ENCODE results near the gene PHF21A. TPM values are rescaled to one million over a fixed set of nuclear protein-coding genes. Genes with fewer than 3 reads are reported as not detected.
A peak's percentile ranks its signal among the peaks of the same experiment; 100 is the strongest.

PHF21A gene
- total RNA-seq, 2 donors from 2014 or later = 50.3 to 64.3 TPM

DNA sequence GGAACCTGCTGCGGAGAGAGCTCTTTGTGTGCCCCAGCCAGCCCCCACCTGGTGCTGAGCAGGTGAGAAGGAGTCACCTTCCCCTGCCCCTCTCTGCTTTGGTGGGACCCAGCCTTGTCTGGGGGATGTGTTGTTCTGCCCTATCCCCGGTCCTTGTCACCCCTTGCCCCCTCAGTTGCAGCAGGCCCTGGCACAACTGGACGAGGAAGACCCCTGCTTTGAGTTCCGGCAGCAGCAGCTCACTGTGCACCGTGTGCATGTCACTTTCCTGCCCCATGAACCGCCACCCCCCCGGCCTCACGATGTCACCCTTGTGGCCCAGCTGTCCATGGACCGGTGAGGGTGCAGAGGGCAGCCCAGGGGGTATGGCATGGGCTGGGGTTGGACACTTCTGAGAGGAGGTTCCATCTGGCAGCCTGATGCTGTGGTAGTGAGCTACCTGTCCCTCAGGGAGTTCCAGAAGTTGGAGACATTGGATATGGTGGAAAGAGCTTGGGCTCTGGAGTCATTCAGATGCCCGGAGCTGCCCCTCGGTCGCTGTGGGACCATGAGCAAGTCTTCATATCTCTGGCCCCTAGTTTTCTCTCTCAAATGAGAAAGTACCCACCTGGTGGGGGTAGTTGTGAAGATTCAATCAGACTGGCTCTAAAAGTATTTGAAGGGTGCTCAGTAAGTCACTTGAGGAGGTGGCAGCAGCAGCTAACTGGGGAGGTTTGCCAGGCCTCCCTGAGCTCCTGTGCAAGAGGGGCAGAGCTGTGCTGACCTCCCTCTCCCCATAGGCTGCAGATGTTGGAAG lies 194.5 kb downstream of the PHF21A start:
- peaks cover 7% of the 10 kb centered on the region in 2 donors for H3K27me3 Mint-ChIP-seq
- H3K9me3 Mint-ChIP-seq = no peaks in the 10 kb centered on the region

GRCh38 chr11:45926001-45926401 lies 195.3 kb downstream of the PHF21A start:
- Mint-ChIP-seq H3K27me3 (peaks cover 7 to 10% of the 10 kb centered on the region in 2 donors), H3K36me3 (no peaks in the 10 kb centered on the region), H3K9me3 (no peaks in the 10 kb centered on the region), H3K27ac (no peak overlapping the region), H3K4me3 (no peak overlapping the region), H3K4me1 (ENCODE audit: low read depth in 2 of 2) (peaks cover 16 to 29% of the 10 kb centered on the region in 2 donors)
- no peak for ATAC-seq
- DNase-seq (ENCODE audit: low spot score) = no peak

More for the DNA sequence above, 194.5 kb downstream of the PHF21A start:
- ATAC-seq = no peak
- H3K36me3 Mint-ChIP-seq = no peaks in the 10 kb centered on the region
- peaks cover 22 to 29% of the 10 kb centered on the region in 2 donors for H3K4me1 Mint-ChIP-seq (ENCODE audit: low read depth in 2 of 2)
- no peak for DNase-seq (ENCODE audit: low spot score)
- no peak overlapping the region for H3K27ac Mint-ChIP-seq
- H3K4me3 Mint-ChIP-seq = no peak overlapping the region

GRCh38 chr11:45925550-45925949 lies 195.7 kb downstream of the PHF21A start:
- Mint-ChIP-seq H3K27me3 (peaks cover 7 to 10% of the 10 kb centered on the region in 2 donors), H3K27ac (no peak overlapping the region), H3K36me3 (no peaks in the 10 kb centered on the region), H3K4me1 (ENCODE audit: low read depth in 2 of 2) (peaks cover 15 to 28% of the 10 kb centered on the region in 2 donors), H3K4me3 (no peak overlapping the region), H3K9me3 (no peaks in the 10 kb centered on the region)
- ATAC-seq = no peak
- DNase-seq (ENCODE audit: low spot score) = no peak

DNA sequence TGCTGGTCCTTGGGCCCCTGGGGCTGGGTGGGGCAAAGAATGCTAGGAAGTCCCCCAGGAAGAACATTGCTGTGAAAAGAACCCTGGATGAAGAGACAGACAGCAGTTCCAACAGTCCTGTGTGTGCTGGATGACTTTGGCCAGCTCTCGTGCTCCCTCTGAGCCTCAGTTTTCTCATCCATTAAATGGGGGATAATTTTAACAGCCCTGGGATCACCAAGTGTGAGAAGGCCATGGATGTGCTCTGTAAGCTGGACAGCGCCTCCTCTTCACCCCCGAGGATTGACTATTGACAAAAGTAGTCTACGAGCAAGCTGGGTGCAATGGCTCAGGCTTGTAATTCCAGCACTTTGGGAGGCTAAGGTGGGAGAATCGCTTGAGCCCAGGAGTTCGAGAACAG lies 196.3 kb downstream of the PHF21A start:
- Mint-ChIP-seq H3K9me3 (no peaks in the 10 kb centered on the region), H3K4me1 (ENCODE audit: low read depth in 2 of 2) (peaks cover 9 to 22% of the 10 kb centered on the region in 2 donors)
- no peak for DNase-seq (ENCODE audit: low spot score)

GRCh38 chr11:45924036-45924915 lies 197.0 kb downstream of the PHF21A start:
- DNase-seq (ENCODE audit: low spot score) = no peak
- Mint-ChIP-seq H3K4me1 (ENCODE audit: low read depth in 2 of 2) (peaks cover 6 to 18% of the 10 kb centered on the region in 2 donors), H3K27ac (no peak overlapping the region), H3K27me3 (peaks cover 7 to 10% of the 10 kb centered on the region in 2 donors), H3K4me3 (peak overlapping the region; percentile 21), H3K36me3 (no peaks in the 10 kb centered on the region), H3K9me3 (no peaks in the 10 kb centered on the region)
- ATAC-seq = no peak

More for the DNA sequence above, 196.3 kb downstream of the PHF21A start:
- Mint-ChIP-seq H3K4me3 (no peak overlapping the region), H3K27ac (no peak overlapping the region), H3K36me3 (no peaks in the 10 kb centered on the region), H3K27me3 (peaks cover 7 to 10% of the 10 kb centered on the region in 2 donors)
- no peak for ATAC-seq

- DNase-seq (ENCODE audit: low spot score) (no peak), ATAC-seq (no peak)
- H3K36me3 Mint-ChIP-seq = no peaks in the 10 kb centered on the region
- no peaks in the 10 kb centered on the region for H3K9me3 Mint-ChIP-seq
- H3K4me1 Mint-ChIP-seq (ENCODE audit: low read depth in 2 of 2) = peaks cover 8 to 25% of the 10 kb centered on the region in 2 donors
- H3K27me3 Mint-ChIP-seq = peaks cover 7 to 10% of the 10 kb centered on the region in 2 donors
- peak within 1 kb of the TSS; percentile 65 for H3K4me3 Mint-ChIP-seq
- peak within 1 kb of the TSS in 1 of 2 donors; percentile 68 for H3K27ac Mint-ChIP-seq
Observed at GRCh38 chr11:45922425-45923082, 198.7 kb downstream of the PHF21A start, which contains the start of gene LARGE2. Gene LARGE2, plus strand, starts transcription at chr11:45922656. Its CDS starts 227 bp downstream, at chr11:45922883.

GRCh38 chr11:45921561-45922424 lies 199.5 kb downstream of the PHF21A start:
- Mint-ChIP-seq H3K27me3 (peaks cover 7 to 10% of the 10 kb centered on the region in 2 donors), H3K4me1 (ENCODE audit: low read depth in 2 of 2) (peaks cover 4 to 24% of the 10 kb centered on the region in 2 donors), H3K27ac (peak overlapping the region in 1 of 2 donors; percentile 68), H3K4me3 (peak overlapping the region; percentile 55), H3K9me3 (no peaks in the 10 kb centered on the region), H3K36me3 (no peaks in the 10 kb centered on the region)
- ATAC-seq = no peak
- DNase-seq (ENCODE audit: low spot score) = peak; percentile 35

DNA sequence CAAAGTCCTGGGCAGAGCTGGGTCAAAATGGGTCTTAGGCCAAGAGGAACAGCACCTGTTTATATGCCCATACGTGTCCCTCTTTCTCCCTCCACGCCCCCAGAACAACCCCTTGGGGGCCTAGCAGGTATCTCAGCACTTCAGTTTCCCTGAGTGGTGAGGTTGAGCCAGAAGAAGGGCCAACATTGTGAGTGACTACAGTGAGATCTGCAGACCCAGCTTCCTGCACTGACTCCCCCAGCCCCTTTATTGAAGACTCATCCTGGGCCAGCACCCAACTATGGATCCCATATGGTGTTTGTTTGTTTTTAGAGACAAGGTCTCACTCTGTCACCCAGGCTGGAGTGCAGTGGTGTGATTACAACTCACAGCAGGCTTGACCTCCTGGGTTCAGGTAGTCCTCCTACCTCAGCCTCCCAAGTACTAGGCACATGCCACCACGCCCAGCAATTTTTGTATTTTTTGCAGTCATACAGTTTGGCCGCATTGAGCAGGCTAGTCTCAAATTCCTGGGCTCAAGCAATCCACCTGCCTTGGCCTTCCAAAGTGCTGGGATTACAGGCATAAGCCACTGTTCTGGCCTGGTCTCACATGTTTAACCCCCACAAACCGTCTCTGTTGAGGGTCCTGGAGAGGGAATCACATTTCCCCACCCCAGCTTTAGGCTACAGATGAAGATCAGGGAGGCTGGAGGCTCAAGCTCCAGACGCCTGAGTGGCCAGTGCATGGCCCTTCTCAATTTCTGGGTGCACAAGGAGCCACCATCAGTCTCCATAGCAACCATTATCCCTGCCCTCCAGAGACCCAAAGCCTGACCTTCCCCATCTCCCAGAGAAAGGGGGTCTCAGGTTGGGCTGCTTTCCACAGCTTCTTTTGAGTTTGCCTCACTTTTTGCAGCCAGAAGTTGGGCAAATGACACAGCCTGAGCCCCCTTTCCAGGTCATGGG lies 200.4 kb downstream of the PHF21A start:
- no peaks in the 10 kb centered on the region for H3K9me3 Mint-ChIP-seq
- H3K36me3 Mint-ChIP-seq = no peaks in the 10 kb centered on the region
- peak overlapping the region in 1 of 2 donors; percentile 68 for H3K27ac Mint-ChIP-seq
- H3K4me3 Mint-ChIP-seq = peak overlapping the region; percentile 55
- ATAC-seq (no peak), DNase-seq (ENCODE audit: low spot score) (peak; percentile 28)
- H3K4me1 Mint-ChIP-seq (ENCODE audit: low read depth in 2 of 2) = peaks cover 11 to 32% of the 10 kb centered on the region in 2 donors
- peaks cover 7 to 10% of the 10 kb centered on the region in 2 donors for H3K27me3 Mint-ChIP-seq

DNA sequence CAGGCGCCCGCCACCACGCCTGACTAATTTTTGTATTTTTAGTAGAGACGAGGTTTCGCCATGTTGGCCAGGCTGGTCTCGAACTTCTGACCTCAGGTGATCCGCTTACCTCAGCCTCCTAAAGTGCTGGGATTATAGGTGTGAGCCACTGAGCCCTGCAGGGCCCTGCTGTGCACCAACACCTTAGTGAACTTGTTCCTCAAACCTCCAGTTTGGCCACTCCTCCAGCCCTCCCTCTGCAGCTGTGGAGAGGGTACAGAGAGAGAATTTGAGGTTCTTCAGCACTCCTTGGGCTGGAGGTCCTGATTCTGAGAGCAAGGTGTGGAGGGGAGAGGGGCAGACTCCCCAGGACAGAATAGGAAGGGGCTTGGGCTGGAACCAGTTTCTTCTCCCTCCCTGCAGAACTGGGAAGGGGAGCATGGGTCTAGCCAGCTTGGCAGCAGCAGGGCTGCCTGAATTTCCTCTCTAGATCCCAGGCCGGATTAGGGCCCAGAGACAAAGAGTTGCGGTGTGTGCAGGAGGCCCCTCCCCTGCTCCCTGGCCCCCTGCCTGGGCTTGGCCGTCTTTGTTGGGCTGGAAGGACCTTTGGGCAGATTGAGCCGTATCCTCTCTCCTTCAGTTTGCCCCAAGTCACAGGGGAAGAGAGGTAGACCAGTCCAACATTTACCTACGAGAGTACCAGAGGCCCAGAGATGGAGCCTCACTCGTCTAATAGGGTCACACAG lies 201.3 kb downstream of the PHF21A start:
- ATAC-seq (no peak), DNase-seq (ENCODE audit: low spot score) (peak; percentile 49)
- Mint-ChIP-seq H3K4me3 (peak overlapping the region; percentile 98), H3K4me1 (ENCODE audit: low read depth in 2 of 2) (peaks cover 11 to 35% of the 10 kb centered on the region in 2 donors), H3K9me3 (no peaks in the 10 kb centered on the region), H3K36me3 (no peaks in the 10 kb centered on the region), H3K27me3 (peaks cover 7 to 10% of the 10 kb centered on the region in 2 donors), H3K27ac (no peak overlapping the region)

DNA sequence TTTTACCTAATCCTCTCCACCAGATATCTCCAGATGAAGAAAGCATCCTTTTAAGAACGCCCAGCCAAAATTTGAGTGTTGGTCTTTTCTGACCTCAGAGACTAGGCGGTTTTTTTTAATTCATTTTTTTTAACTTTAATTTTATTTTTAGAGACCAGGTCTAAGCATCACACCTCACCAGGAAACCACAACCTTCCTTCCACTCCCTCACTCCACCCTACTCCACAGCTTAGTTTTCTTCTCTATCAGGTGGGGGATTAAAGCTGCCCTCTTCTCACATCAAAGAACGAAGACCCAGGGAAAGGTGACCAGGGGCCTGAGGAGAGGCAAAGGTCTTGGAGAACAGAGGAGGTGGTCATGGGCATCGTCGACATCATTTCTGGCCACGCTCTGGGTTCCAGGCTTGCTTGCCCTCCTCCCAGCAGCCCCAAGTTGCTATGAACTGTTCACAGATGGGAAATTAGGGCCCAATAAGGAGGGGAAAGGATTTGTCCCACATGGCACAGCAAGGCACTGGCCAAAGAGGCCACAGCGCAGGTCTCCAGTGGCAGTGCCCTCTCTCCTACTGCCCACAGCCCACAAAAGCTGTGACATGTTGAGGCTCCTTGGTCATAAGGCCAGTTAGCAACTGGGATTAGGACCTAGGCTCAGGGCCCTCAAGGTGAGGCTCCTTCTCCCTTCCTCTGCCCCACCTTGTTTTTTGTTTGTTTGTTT lies 202.1 kb downstream of the PHF21A start:
- peak overlapping the region; percentile 98 for H3K4me3 Mint-ChIP-seq
- peaks cover 2 to 6% of the 10 kb centered on the region in 2 donors for H3K27me3 Mint-ChIP-seq
- ATAC-seq (no peak), DNase-seq (ENCODE audit: low spot score) (peak; percentile 23)
- H3K4me1 Mint-ChIP-seq (ENCODE audit: low read depth in 2 of 2) = peaks cover 11 to 31% of the 10 kb centered on the region in 2 donors
- H3K27ac Mint-ChIP-seq = peak overlapping the region; percentile 88 to 97
- no peaks in the 10 kb centered on the region for H3K36me3 Mint-ChIP-seq
- H3K9me3 Mint-ChIP-seq = no peaks in the 10 kb centered on the region
